K562 (cell line): ENCODE data around the gene TSHR. TPM values are rescaled to one million over a fixed set of nuclear protein-coding genes. Genes with fewer than 3 reads are reported as not detected.

Experiments used
- ATAC-seq: fragments of 200-7000 bp; cut with Tn5 transposase; 3 replicates; pipeline ENCODE4 v1.9.1; 2020; ENCODE audit warnings: moderate library complexity
- BruUV-seq: library from RNA; stranded (reverse); fragments of 400-500 nt; replicated peaks from 2 replicates; lab custom pipeline; 2021; lab: Mats Ljungman, UMichigan
- CTCF ChIA-PET: fragments of 300-600 bp; formaldehyde crosslinking; extraction: SDS; loops from one replicate; lab custom pipeline; 2021; ENCODE audit warnings: low intra/inter-chr PET ratio; lab: Yijun Ruan, JAX
- POLR2A ChIA-PET: fragments of 300-600, 350-650 bp; sonication (Branson Sonifier 250); formaldehyde crosslinking; extraction: SDS; loops from one replicate; lab custom pipeline; 2021; ENCODE audit warnings: antibody characterized with exemption, inconsistent platforms; lab: Yijun Ruan, JAX
- DNase-seq, 4 experiments: peaks; one replicate each; pipeline versions ENCODE4 v3.0.0 to v3.0.0-alpha.2; 2011 to 2018; ENCODE audit warnings: low spot score in 3 of 4, mixed read lengths in 3 of 4; ENCODE audit errors: extremely low read depth in 1 of 4
- FAIRE-seq: peaks from 2 replicates; lab custom pipeline; 2011; peaks lifted over from hg19 to GRCh38; lab: Jason Lieb, UNC
- H2AFZ ChIP-seq: 2 replicates; pipeline ENCODE4 v1.6.0; 2011; ENCODE audit warnings: low read depth, low read length, control low read depth, inconsistent platforms
- H3K27ac ChIP-seq: fragments of 200-600 bp; 3 replicates; pipeline ENCODE4 v1.8.0; 2011; ENCODE audit warnings: low read depth, mild to moderate bottlenecking, control low read depth, inconsistent platforms, low read length, moderate library complexity, mixed read lengths; ENCODE audit errors: extremely low read depth
- H3K27me3 ChIP-seq, 2 experiments: fragments of 300-600 bp in 1 of 2; 2 replicates in 1 of 2; 3 replicates in 1 of 2; pipeline versions ENCODE4 v1.6.0 to v1.8.0; 2011; ENCODE audit warnings: inconsistent platforms in 2 of 2, low read length in 2 of 2, mild to moderate bottlenecking in 1 of 2, mixed read lengths in 1 of 2, moderate library complexity in 1 of 2; ENCODE audit not compliant: control insufficient read depth in 2 of 2, insufficient read depth in 2 of 2
- H3K36me3 ChIP-seq: fragments of 300-600 bp; 3 replicates; pipeline ENCODE4 v1.8.0; 2011; ENCODE audit warnings: mild to moderate bottlenecking, low read length, inconsistent platforms; ENCODE audit not compliant: control insufficient read depth, insufficient read depth
- H3K4me1 ChIP-seq, 2 experiments: fragments of 200-600 bp in 1 of 2; replicated peaks in 1 of 2; 2 replicates in 1 of 2; 3 replicates in 1 of 2; pipeline versions ENCODE4 v1.5.1 to v1.8.0; 2011; ENCODE audit warnings: inconsistent platforms in 2 of 2, low read length in 2 of 2, mild to moderate bottlenecking in 1 of 2, mixed read lengths in 1 of 2, moderate library complexity in 1 of 2; ENCODE audit not compliant: control insufficient read depth in 2 of 2, insufficient read depth in 2 of 2
- H3K4me2 ChIP-seq: 2 replicates; pipeline ENCODE4 v1.6.1; 2011; ENCODE audit warnings: low read length, control low read depth, inconsistent platforms, mixed read lengths; ENCODE audit not compliant: insufficient read depth
- H3K4me3 ChIP-seq: fragments of 200-600 bp; sonication (generic), shearing (Covaris generic); 2 replicates; pipeline ENCODE4 v1.5.1; 2016; ENCODE audit warnings: control low read depth, inconsistent platforms
- H3K79me2 ChIP-seq: fragments of 200-600 bp; 3 replicates; pipeline ENCODE4 v1.8.0; 2011; ENCODE audit warnings: low read length, inconsistent platforms; ENCODE audit not compliant: control insufficient read depth, insufficient read depth
- H3K9ac ChIP-seq, 2 experiments: 2 replicates each; pipeline versions ENCODE4 v1.6.0 to v1.6.1; 2011; ENCODE audit warnings: low read depth in 2 of 2, low read length in 2 of 2, control low read depth in 1 of 2, inconsistent platforms in 1 of 2, mild to moderate bottlenecking in 1 of 2, mixed read lengths in 1 of 2; ENCODE audit not compliant: insufficient read depth in 1 of 2
- H3K9me1 ChIP-seq: one replicate; pipeline ENCODE4 v1.6.0; 2011; ENCODE audit warnings: inconsistent platforms, mild to moderate bottlenecking, low read length, moderate library complexity; ENCODE audit not compliant: control insufficient read depth, insufficient read depth
- H3K9me3 ChIP-seq: replicated peaks from 2 replicates; pipeline ENCODE4 v1.5.1; 2011; ENCODE audit warnings: low read depth, low read length, inconsistent platforms; ENCODE audit not compliant: control insufficient read depth, insufficient read depth
- H4K20me1 ChIP-seq: replicated peaks from 2 replicates; pipeline ENCODE4 v1.6.1; 2011; ENCODE audit warnings: low read length, inconsistent platforms, mixed read lengths; ENCODE audit not compliant: control insufficient read depth, insufficient read depth
- ARID1B ChIP-seq: fragments of 450-650 bp; IDR thresholded peaks from 2 replicates; pipeline ENCODE4 v1.6.1; 2016; ENCODE audit warnings: antibody characterized with exemption, mild to moderate bottlenecking, inconsistent platforms
- CREB3L1 ChIP-seq: fragments of 450-650 bp; IDR thresholded peaks from 2 replicates; pipeline ENCODE4 v1.6.1; 2014; ENCODE audit warnings: low read depth, mild to moderate bottlenecking, moderate library complexity, borderline replicate concordance
- HNRNPH1 ChIP-seq: fragments of 200-400 bp; formaldehyde crosslinking; optimal IDR thresholded peaks from 2 replicates; pipeline ENCODE3; 2017; ENCODE audit warnings: low read depth, mild to moderate bottlenecking, low read length, moderate library complexity
- PRPF4 ChIP-seq: fragments of 200-400 bp; formaldehyde crosslinking; IDR thresholded peaks from one replicate; pipeline ENCODE4 v1.6.1; 2017; ENCODE audit warnings: low read length, low read depth, mild to moderate bottlenecking; ENCODE audit not compliant: insufficient read depth, poor library complexity, severe bottlenecking
- XRCC5 ChIP-seq: fragments of 200-400 bp; formaldehyde crosslinking; IDR thresholded peaks from 2 replicates; pipeline ENCODE4 v1.6.1; 2017; ENCODE audit warnings: low read depth, mild to moderate bottlenecking, low read length
- ZBTB5 ChIP-seq: fragments of 450-650 bp; IDR thresholded peaks from 2 replicates; pipeline ENCODE4 v1.6.1; 2017; ENCODE audit warnings: antibody characterized with exemption
- ZBTB7A ChIP-seq: IDR thresholded peaks from 2 replicates; pipeline ENCODE4 v1.6.1; 2011; ENCODE audit warnings: low read depth, mild to moderate bottlenecking, low read length, moderate library complexity, borderline replicate concordance; ENCODE audit not compliant: control insufficient read depth
- ZNF740 ChIP-seq, 3 experiments: fragments of 200-800 bp in 1 of 3; sonication (Bioruptor generic) in 1 of 3; sonication (generic) in 1 of 3; formaldehyde crosslinking in 1 of 3; IDR thresholded peaks; 2 replicates each; pipeline versions ENCODE4 v1.6.1 to v1.8.0; 2016 to 2022; ENCODE audit warnings: mild to moderate bottlenecking in 2 of 3, missing compliant biosample characterization in 2 of 3, missing genetic modification characterization in 2 of 3, missing genetic modification reagents in 1 of 3
- WGBS: fragments of 100-300 bp; shearing (Covaris generic); methylation state at CpG from one replicate; pipeline ENCODE4 v1.1.6; 2016; ENCODE audit warnings: low coverage, mixed read lengths; ENCODE audit not compliant: insufficient coverage; ENCODE audit errors: missing lambda C conversion rate; 5-methylcytosine and 5-hydroxymethylcytosine counted together
- in situ Hi-C: fragments of 300-500 bp; cut with MboI; formaldehyde crosslinking; loops from 4 replicates; pipeline ENCODE4 v1.15.0; 2018; ENCODE audit warnings: inconsistent platforms, mixed read lengths
- intact Hi-C: fragments of 100-400 bp; cut with micrococcal nuclease; formaldehyde crosslinking; loops from 2 replicates; pipeline ENCODE4 v1.14.2; 2022
- polyA plus RNA-seq, 8 experiments: library from polyadenylated mRNA; depleted of rRNA in 4 of 8; stranded (reverse) in 5 of 8; unstranded in 3 of 8; fragments of >200 nt; fragmentation: Nextera tagmentation in 2 of 8; fragmentation: Illumina TruSeq in 1 of 8; extraction: Ambion mirVana in 2 of 8; extraction: Trizol in 1 of 8; gene quantifications; 2 replicates each; pipeline versions ENCODE4 v1.2.1 to v1.2.3, GENCODE V29; 2011 to 2014; ENCODE audit warnings: inconsistent platforms in 1 of 8, missing spikeins in 1 of 8
- total RNA-seq, 7 experiments: library from RNA; depleted of rRNA in 6 of 7; stranded (reverse); fragments of >200 nt in 6 of 7; fragmentation: Illumina TruSeq in 2 of 7; extraction: Trizol in 2 of 7; gene quantifications; 2 replicates each; pipeline versions ENCODE4 v1.2.1 to v1.2.3, GENCODE V29; 2011 to 2021; ENCODE audit warnings: low replicate concordance in 1 of 7

Gene TSHR
- total and polyA plus RNA-seq, 9 of the 15 experiments (the other 6 are each of a cell fraction or from before 2014, with no cell fraction given), result 0.01 to 0.10 TPM; not detected in 7

- no peak overlapping the region for H3K9ac ChIP-seq
- H3K4me1 ChIP-seq, result no peaks in the 10 kb centered on the region
- intact Hi-C loops, result no loop called here
- no peak overlapping the region for H3K4me2 ChIP-seq
- no peak overlapping the region for H3K27ac ChIP-seq
- FAIRE-seq (no peak), ATAC-seq (no peak), DNase-seq (no peak)
- H3K4me3 ChIP-seq, result no peak overlapping the region
- TF ChIP-seq PRPF4, result no peak
- no peak for TF ChIP-seq XRCC5
- TF ChIP-seq ZNF740 (CRISPR knock-in tag; IDR thresholded peaks at IDR 0.05), result no peak
- no peak for TF ChIP-seq ZNF740 (tag; IDR thresholded peaks at IDR 0.05)
- TF ChIP-seq ZBTB7A, result no peak
- no peak for TF ChIP-seq CREB3L1
- TF ChIP-seq ARID1B, result no peak
- TF ChIP-seq HNRNPH1, result no peak
- TF ChIP-seq ZBTB5, result no peak
- no peaks in the 10 kb centered on the region for H4K20me1 ChIP-seq
- ChIA-PET POLR2A (no interaction called here), CTCF (no interaction called here)
- H3K9me3 ChIP-seq, result no peaks in the 10 kb centered on the region
- H3K79me2 ChIP-seq, result no peaks in the 10 kb centered on the region
- no TSS peak for BruUV-seq
- in situ Hi-C loops, result no loop called here
- no peaks in the 10 kb centered on the region for H3K27me3 ChIP-seq
- H3K9me1 ChIP-seq, result no peaks in the 10 kb centered on the region
- WGBS, result 85% methylated on average over 1 of the region's 1 CpG
- no peak overlapping the region for H2AFZ ChIP-seq
- H3K36me3 ChIP-seq, result peaks cover 34% of the 10 kb centered on the region
Observed at GRCh38 chr14:81177225-81177624, 221.8 kb downstream of the TSHR start.
